Smooth muscle cell (in vitro differentiated cells): Measurements from ENCODE around the gene TACO1. TPM values are rescaled to one million over a fixed set of nuclear protein-coding genes. Genes with fewer than 3 reads are reported as not detected.

Source experiments
- DNase-seq: peaks from one replicate; lab custom pipeline; 2025; ENCODE audit not compliant: unreplicated experiment; lab: John Stamatoyannopoulos, UW
- H2AFZ ChIP-seq: fragments of 200-600 bp; sonication (generic); 2 replicates; pipeline ENCODE4 v1.6.0; 2016; ENCODE audit warnings: antibody characterized with exemption, low read depth, mild to moderate bottlenecking
- H3F3A ChIP-seq: fragments of 200-600 bp; sonication (generic); 2 replicates; pipeline ENCODE4 v1.6.0; 2017; ENCODE audit warnings: antibody characterized with exemption, low read depth
- H3K27ac ChIP-seq: fragments of 200-600 bp; sonication (generic); 2 replicates; pipeline ENCODE4 v1.5.1; 2016; ENCODE audit warnings: low read depth, mild to moderate bottlenecking
- H3K27me3 ChIP-seq: fragments of 200-600 bp; sonication (generic); 2 replicates; pipeline ENCODE4 v1.6.1; 2016; ENCODE audit warnings: low read depth, mild to moderate bottlenecking
- H3K36me3 ChIP-seq: fragments of 200-600 bp; sonication (generic); 2 replicates; pipeline ENCODE4 v1.5.1; 2016; ENCODE audit warnings: low read depth
- H3K4me1 ChIP-seq: fragments of 200-600 bp; sonication (generic); 2 replicates; pipeline ENCODE4 v1.5.1; 2016; ENCODE audit warnings: low read depth
- H3K4me2 ChIP-seq: fragments of 200-600 bp; sonication (generic); 2 replicates; pipeline ENCODE4 v1.6.0; 2016; ENCODE audit warnings: mild to moderate bottlenecking
- H3K4me3 ChIP-seq: fragments of 200-600 bp; sonication (generic); 2 replicates; pipeline ENCODE4 v1.5.1; 2016; ENCODE audit warnings: mild to moderate bottlenecking
- H3K79me2 ChIP-seq: fragments of 200-600 bp; sonication (generic); 2 replicates; pipeline ENCODE4 v1.6.0; 2016; ENCODE audit warnings: low read depth, mild to moderate bottlenecking
- H3K9ac ChIP-seq: fragments of 200-600 bp; sonication (generic); 2 replicates; pipeline ENCODE4 v1.6.0; 2016; ENCODE audit warnings: low read depth
- H3K9me3 ChIP-seq: fragments of 200-600 bp; sonication (generic); replicated peaks from 2 replicates; pipeline ENCODE4 v1.5.1; 2016; ENCODE audit warnings: low read depth
- H4K20me1 ChIP-seq: fragments of 200-600 bp; sonication (generic); 2 replicates; pipeline ENCODE4 v1.6.0; 2016; ENCODE audit warnings: low read depth
- WGBS: methylation state at CpG from one replicate; pipeline ENCODE4 v1.1.7; 2016; ENCODE audit warnings: low lambda C conversion rate; 5-methylcytosine and 5-hydroxymethylcytosine counted together
- polyA plus RNA-seq: library from polyadenylated mRNA; unstranded; fragments of >200 nt; fragmentation: Nextera tagmentation; extraction: Ambion mirVana; gene quantifications from 2 replicates; pipeline ENCODE4 v1.2.1, GENCODE V29; 2016
- total RNA-seq: library from RNA; depleted of rRNA; stranded (reverse); fragments of >200 nt; gene quantifications from 2 replicates; pipeline ENCODE4 v1.2.3, GENCODE V29; 2014
- TF ChIP-seq, protein P1 (sequence below): fragments of 200-600 bp; sonication (generic); IDR thresholded peaks from 2 replicates; pipeline ENCODE4 v1.5.1; 2017; ENCODE audit warnings: borderline replicate concordance, mild to moderate bottlenecking, antibody characterized with exemption; ENCODE audit not compliant: insufficient read depth, poor library complexity, severe bottlenecking

The TACO1 gene
- total and polyA plus RNA-seq, 2 experiments from 2014 or later = 12.7 to 32.3 TPM

DNA sequence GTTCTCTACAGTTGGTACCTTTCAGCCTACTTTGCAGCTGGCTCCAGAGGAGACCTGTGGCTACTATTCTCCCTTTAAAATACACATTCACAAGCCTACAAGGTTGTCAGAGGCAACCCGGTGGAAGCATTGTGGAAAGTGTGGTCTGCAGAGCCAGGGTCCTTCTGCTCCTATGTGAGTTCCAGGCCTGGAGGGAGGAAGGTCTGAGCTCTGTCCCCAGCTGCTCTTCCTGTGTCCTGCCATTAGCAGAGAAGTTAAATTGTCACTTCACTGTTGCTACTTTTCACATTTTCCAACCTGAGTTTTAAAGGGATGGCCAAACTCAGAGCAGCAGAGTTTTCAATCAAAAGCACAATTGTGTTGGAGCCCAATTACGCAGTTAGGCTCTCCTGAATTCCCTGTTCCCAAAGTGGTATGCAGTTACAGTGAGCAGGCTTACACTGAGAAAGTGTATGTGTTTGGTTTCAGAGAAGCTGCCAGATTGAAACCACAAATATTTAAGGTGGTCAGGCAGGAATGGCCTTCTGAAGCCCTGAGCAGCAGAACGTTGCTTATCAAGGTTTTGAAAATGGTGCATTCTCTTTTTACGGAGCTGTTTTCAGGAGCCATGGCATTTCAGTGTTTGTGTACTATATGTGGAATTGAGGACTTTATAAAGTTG lies 46.5 kb downstream of the TACO1 start:
- Histone ChIP-seq H3K27me3 (no peaks in the 10 kb centered on the region), H3K4me2 (no peak overlapping the region), H2AFZ (no peak overlapping the region), H3K79me2 (no peaks in the 10 kb centered on the region), H4K20me1 (peaks cover 22% of the 10 kb centered on the region), H3F3A (no peaks in the 10 kb centered on the region), H3K36me3 (peaks cover 3% of the 10 kb centered on the region), H3K4me1 (no peaks in the 10 kb centered on the region), H3K4me3 (no peak overlapping the region), H3K27ac (no peak overlapping the region), H3K9me3 (no peaks in the 10 kb centered on the region), H3K9ac (no peak overlapping the region)
- TF ChIP-seq, protein P1, sequence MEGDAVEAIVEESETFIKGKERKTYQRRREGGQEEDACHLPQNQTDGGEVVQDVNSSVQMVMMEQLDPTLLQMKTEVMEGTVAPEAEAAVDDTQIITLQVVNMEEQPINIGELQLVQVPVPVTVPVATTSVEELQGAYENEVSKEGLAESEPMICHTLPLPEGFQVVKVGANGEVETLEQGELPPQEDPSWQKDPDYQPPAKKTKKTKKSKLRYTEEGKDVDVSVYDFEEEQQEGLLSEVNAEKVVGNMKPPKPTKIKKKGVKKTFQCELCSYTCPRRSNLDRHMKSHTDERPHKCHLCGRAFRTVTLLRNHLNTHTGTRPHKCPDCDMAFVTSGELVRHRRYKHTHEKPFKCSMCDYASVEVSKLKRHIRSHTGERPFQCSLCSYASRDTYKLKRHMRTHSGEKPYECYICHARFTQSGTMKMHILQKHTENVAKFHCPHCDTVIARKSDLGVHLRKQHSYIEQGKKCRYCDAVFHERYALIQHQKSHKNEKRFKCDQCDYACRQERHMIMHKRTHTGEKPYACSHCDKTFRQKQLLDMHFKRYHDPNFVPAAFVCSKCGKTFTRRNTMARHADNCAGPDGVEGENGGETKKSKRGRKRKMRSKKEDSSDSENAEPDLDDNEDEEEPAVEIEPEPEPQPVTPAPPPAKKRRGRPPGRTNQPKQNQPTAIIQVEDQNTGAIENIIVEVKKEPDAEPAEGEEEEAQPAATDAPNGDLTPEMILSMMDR = no peak
- 50% methylated on average over 4 of the region's 4 CpGs for WGBS
- no peak for DNase-seq

DNA sequence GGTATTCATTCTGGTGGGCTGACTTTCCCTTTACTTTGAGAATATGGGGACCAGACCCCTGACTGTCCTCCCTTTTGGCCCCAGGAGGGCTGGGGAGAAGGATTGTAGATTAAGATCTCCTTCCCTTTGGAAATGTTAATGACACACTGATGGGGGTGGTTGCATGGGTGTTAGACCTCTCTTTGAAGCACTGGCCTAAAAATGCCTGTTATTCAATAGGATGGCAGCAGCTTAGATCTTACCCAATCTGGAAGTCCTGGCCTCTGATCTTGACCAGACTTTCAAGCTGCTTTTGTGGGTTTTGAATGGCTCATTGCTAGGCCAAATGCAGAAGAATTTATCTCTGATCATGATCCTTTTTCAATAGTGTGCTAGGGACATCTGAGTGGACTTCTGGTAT lies 47.2 kb downstream of the TACO1 start:
- H3K9me3 ChIP-seq = no peaks in the 10 kb centered on the region
- H3K27me3 ChIP-seq = no peaks in the 10 kb centered on the region
- no peak overlapping the region for H3K4me3 ChIP-seq
- H4K20me1 ChIP-seq = peaks cover 22% of the 10 kb centered on the region
- H3F3A ChIP-seq = no peaks in the 10 kb centered on the region
- H2AFZ ChIP-seq = no peak overlapping the region
- no peaks in the 10 kb centered on the region for H3K4me1 ChIP-seq
- no peaks in the 10 kb centered on the region for H3K79me2 ChIP-seq
- H3K27ac ChIP-seq = no peak overlapping the region
- no peak overlapping the region for H3K9ac ChIP-seq
- TF ChIP-seq, protein P1 = no peak
- H3K4me2 ChIP-seq = no peak overlapping the region
- peaks cover 3% of the 10 kb centered on the region for H3K36me3 ChIP-seq
- no peak for DNase-seq

DNA sequence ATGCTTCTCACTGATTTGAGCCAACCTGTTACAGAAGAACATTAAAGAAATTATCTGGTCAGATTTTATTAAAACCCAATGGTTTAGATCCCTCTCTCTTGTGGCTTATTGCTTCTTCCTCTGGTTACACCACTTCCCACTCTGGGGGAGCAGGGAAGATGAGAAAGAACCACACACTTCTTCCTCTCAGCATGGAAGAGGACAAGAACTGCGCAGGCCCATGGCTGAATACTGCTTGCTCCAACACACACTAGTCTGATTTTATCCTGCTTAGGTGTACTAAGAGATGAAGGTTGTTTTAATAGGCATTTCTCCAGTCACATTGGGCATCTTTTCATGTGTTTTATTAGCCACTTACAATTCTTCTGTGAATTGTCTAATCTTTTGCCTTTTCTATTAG lies 49.1 kb downstream of the TACO1 start:
- H3K79me2 ChIP-seq = no peaks in the 10 kb centered on the region
- no peak overlapping the region for H3K27ac ChIP-seq
- no peaks in the 10 kb centered on the region for H3F3A ChIP-seq
- no peak overlapping the region for H3K9ac ChIP-seq
- DNase-seq = no peak
- H3K9me3 ChIP-seq = no peaks in the 10 kb centered on the region
- H4K20me1 ChIP-seq = peaks cover 22% of the 10 kb centered on the region
- no peaks in the 10 kb centered on the region for H3K4me1 ChIP-seq
- no peak overlapping the region for H3K4me3 ChIP-seq
- TF ChIP-seq, protein P1 = no peak
- no peak overlapping the region for H3K4me2 ChIP-seq
- peaks cover 3% of the 10 kb centered on the region for H3K36me3 ChIP-seq
- no peak overlapping the region for H2AFZ ChIP-seq
- 100% methylated on average over 1 of the region's 1 CpG for whole genome bisulfite sequencing
- H3K27me3 ChIP-seq = no peaks in the 10 kb centered on the region

DNA sequence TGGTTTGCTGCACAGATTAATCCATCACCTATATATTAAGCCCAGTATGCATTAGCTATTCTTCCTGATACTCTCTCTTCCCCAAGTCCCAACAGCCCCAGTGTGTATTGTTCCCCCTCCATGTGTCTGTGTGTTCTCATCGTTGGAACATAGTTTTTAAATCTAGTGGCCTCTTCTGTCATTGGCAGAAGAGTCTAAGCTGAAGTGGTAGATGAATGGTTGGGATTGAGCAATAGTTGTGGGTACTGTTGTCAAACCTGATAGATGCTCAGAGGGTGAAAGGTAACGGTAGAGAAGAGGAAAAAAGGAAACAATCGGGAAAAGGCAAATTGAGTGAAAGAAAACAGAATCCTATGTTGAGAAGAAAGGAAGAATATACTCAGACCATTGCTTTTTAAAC lies 51.4 kb downstream of the TACO1 start:
- Histone ChIP-seq H3K9ac (no peak overlapping the region), H3K9me3 (no peaks in the 10 kb centered on the region), H3K4me3 (no peak overlapping the region), H3K79me2 (no peaks in the 10 kb centered on the region), H3K27ac (no peak overlapping the region), H3K4me2 (no peak overlapping the region), H2AFZ (no peak overlapping the region), H3K36me3 (no peaks in the 10 kb centered on the region), H4K20me1 (peaks cover 16% of the 10 kb centered on the region), H3K4me1 (no peaks in the 10 kb centered on the region), H3F3A (no peaks in the 10 kb centered on the region), H3K27me3 (no peaks in the 10 kb centered on the region)
- 93% methylated on average over 3 of the region's 3 CpGs for WGBS
- TF ChIP-seq, protein P1 = no peak
- no peak for DNase-seq
